M059J (cell line): ENCODE data around the gene ORC6. TPM values are rescaled to one million over a fixed set of nuclear protein-coding genes. Genes with fewer than 3 reads are reported as not detected.

ENCODE experiments used
- DNase-seq: peaks from one replicate; pipeline ENCODE4 v3.0.0-alpha.2; 2012; ENCODE audit warnings: low read depth
- total RNA-seq: library from RNA; depleted of rRNA; stranded (reverse); fragments of >200 nt; shearing (Covaris generic); gene quantifications from 2 replicates; pipeline ENCODE4 v1.2.3, GENCODE V29; 2014

Gene ORC6
- total RNA-seq, 1 experiment from 2014 or later: 60.6 TPM

- DNase-seq: no peak
Measured at GRCh38 chr16:46700048-46700447, 10.6 kb downstream of the ORC6 start.

- no peak for DNase-seq
Measured at GRCh38 chr16:46701615-46702014, 12.2 kb downstream of the ORC6 start.

GRCh38 chr16:46702030-46702429 lies 12.6 kb downstream of the ORC6 start:
- no peak for DNase-seq

- DNase-seq: no peak
Measured at GRCh38 chr16:46706642-46707041, 17.2 kb downstream of the ORC6 start.

GRCh38 chr16:46709469-46710005 lies 20.1 kb downstream of the ORC6 start:
- no peak for DNase-seq

GRCh38 chr16:46711106-46712058 lies 21.9 kb downstream of the ORC6 start:
- DNase-seq: no peak

- DNase-seq: no peak
Measured at GRCh38 chr16:46712911-46713310, 23.5 kb downstream of the ORC6 start.

GRCh38 chr16:46713634-46714033 lies 24.2 kb downstream of the ORC6 start:
- no peak for DNase-seq

GRCh38 chr16:46714797-46715591 lies 25.5 kb downstream of the ORC6 start:
- no peak for DNase-seq

- DNase-seq: peak; percentile 71
Measured at GRCh38 chr16:46715769-46716305, 26.4 kb downstream of the ORC6 start.

GRCh38 chr16:46717692-46718091 lies 28.2 kb downstream of the ORC6 start:
- no peak for DNase-seq

GRCh38 chr16:46718214-46718613 lies 28.8 kb downstream of the ORC6 start:
- DNase-seq: no peak

GRCh38 chr16:46719528-46719927 lies 30.1 kb downstream of the ORC6 start:
- DNase-seq: no peak

GRCh38 chr16:46720619-46721018 lies 31.2 kb downstream of the ORC6 start:
- no peak for DNase-seq

- DNase-seq: no peak
Measured at GRCh38 chr16:46721885-46722284, 32.4 kb downstream of the ORC6 start.

- DNase-seq: no peak
Measured at GRCh38 chr16:46727184-46727583, 37.7 kb downstream of the ORC6 start.

- no peak for DNase-seq
Measured at GRCh38 chr16:46727630-46728029, 38.2 kb downstream of the ORC6 start.

GRCh38 chr16:46728806-46729205 lies 39.3 kb downstream of the ORC6 start:
- DNase-seq: no peak

- no peak for DNase-seq
Measured at GRCh38 chr16:46729326-46729995, 40.0 kb downstream of the ORC6 start.

- no peak for DNase-seq
Measured at GRCh38 chr16:46730126-46730525, 40.7 kb downstream of the ORC6 start.

- DNase-seq: no peak
Measured at GRCh38 chr16:46730801-46731690, 41.6 kb downstream of the ORC6 start.
